B cell (primary cell): Measurements from ENCODE around the gene LTBP2.

Experiments used
- CTCF ChIP-seq: fragments of 200-600 bp; IDR thresholded peaks from one replicate; pipeline ENCODE4 v1.8.0; 2022; ENCODE audit warnings: antibody characterized with exemption, mild to moderate bottlenecking
- EZH2 ChIP-seq: IDR thresholded peaks from 2 replicates; pipeline ENCODE4 v1.6.1; 2012; ENCODE audit warnings: borderline replicate concordance, low read depth, mild to moderate bottlenecking, moderate library complexity, low read length; ENCODE audit not compliant: insufficient read depth, poor library complexity, severe bottlenecking

- TF ChIP-seq EZH2 (no peak), CTCF (no peak)
These were observed 31.8 kb downstream of the LTBP2 start for GRCh38 chr14:74580275-74580672.
